ENCODE results near the gene MEI1.

Gene MEI1

GRCh38 chr22:41780746-41781505 lies 81.6 kb downstream of the MEI1 start:
- no peak overlapping the region for H3K27ac ChIP-seq (ENCODE audit: low read depth, low read length)
- no peak overlapping the region for H3K23ac ChIP-seq (ENCODE audit: low read length)
- no peak overlapping the region for H3K4ac ChIP-seq (ENCODE audit: low read depth, low read length)
- H3K27me3 ChIP-seq (ENCODE audit: insufficient read depth, low read length, poor library complexity), result no peaks in the 10 kb centered on the region
- H3K56ac ChIP-seq (ENCODE audit: low read length), result no peak overlapping the region
- no peak overlapping the region for H2BK120ac ChIP-seq (ENCODE audit: low read depth, low read length)
- no peak overlapping the region for H3K9ac ChIP-seq (ENCODE audit: low read length)
- no peaks in the 10 kb centered on the region for H3K79me1 ChIP-seq (ENCODE audit: low read length)
- no CpG with 5 or more reads among the region's 11 CpGs for WGBS (ENCODE audit: extremely low coverage, insufficient coverage, low lambda C conversion rate)
- H2BK5ac ChIP-seq (ENCODE audit: low read length), result no peak overlapping the region
- no peak overlapping the region for H4K8ac ChIP-seq (ENCODE audit: low read depth, low read length)
- no peak overlapping the region for H2BK15ac ChIP-seq (replicated peaks; ENCODE audit: low read depth)
- H3K36me3 ChIP-seq (ENCODE audit: control insufficient read depth, insufficient read depth, low read length), result no peaks in the 10 kb centered on the region
- H3K79me2 ChIP-seq (ENCODE audit: control insufficient read depth, insufficient read depth, low read length), result no peaks in the 10 kb centered on the region
- peak; percentile 28 for DNase-seq
- no peak overlapping the region for H3K4me3 ChIP-seq (ENCODE audit: low read length)
- no peak overlapping the region for H2AK5ac ChIP-seq (ENCODE audit: low read length)
- H4K5ac ChIP-seq (ENCODE audit: low read length), result no peak overlapping the region
- no peaks in the 10 kb centered on the region for H3K4me1 ChIP-seq (ENCODE audit: control insufficient read depth, low read depth, low read length)
- H3K18ac ChIP-seq (ENCODE audit: low read length), result no peak overlapping the region
- no peak overlapping the region for H3K4me2 ChIP-seq (ENCODE audit: low read length)

GRCh38 chr22:41781507-41781906 lies 82.2 kb downstream of the MEI1 start:
- Histone ChIP-seq H2BK5ac (ENCODE audit: low read length) (no peak overlapping the region), H3K27ac (ENCODE audit: low read depth, low read length) (no peak overlapping the region), H3K79me1 (ENCODE audit: low read length) (no peaks in the 10 kb centered on the region), H3K4me1 (ENCODE audit: control insufficient read depth, low read depth, low read length) (no peaks in the 10 kb centered on the region), H3K27me3 (ENCODE audit: insufficient read depth, low read length, poor library complexity) (no peaks in the 10 kb centered on the region), H3K4me3 (ENCODE audit: low read length) (no peak overlapping the region), H2BK15ac (replicated peaks; ENCODE audit: low read depth) (no peak overlapping the region), H2AK5ac (ENCODE audit: low read length) (no peak overlapping the region), H3K36me3 (ENCODE audit: control insufficient read depth, insufficient read depth, low read length) (no peaks in the 10 kb centered on the region), H3K56ac (ENCODE audit: low read length) (peak overlapping the region; percentile 56), H3K4ac (ENCODE audit: low read depth, low read length) (no peak overlapping the region), H4K5ac (ENCODE audit: low read length) (no peak overlapping the region), H3K79me2 (ENCODE audit: control insufficient read depth, insufficient read depth, low read length) (no peaks in the 10 kb centered on the region), H3K4me2 (ENCODE audit: low read length) (no peak overlapping the region), H3K23ac (ENCODE audit: low read length) (no peak overlapping the region), H2BK120ac (ENCODE audit: low read depth, low read length) (no peak overlapping the region), H3K9ac (ENCODE audit: low read length) (no peak overlapping the region), H3K18ac (ENCODE audit: low read length) (no peak overlapping the region), H4K8ac (ENCODE audit: low read depth, low read length) (no peak overlapping the region)
- DNase-seq, result no peak
- no CpG with 5 or more reads among the region's 1 CpG for WGBS (ENCODE audit: extremely low coverage, insufficient coverage, low lambda C conversion rate)

- H2BK5ac ChIP-seq (ENCODE audit: low read length), result no peak overlapping the region
- no peak overlapping the region for H2BK120ac ChIP-seq (ENCODE audit: low read depth, low read length)
- H3K4me2 ChIP-seq (ENCODE audit: low read length), result no peak overlapping the region
- no peak overlapping the region for H3K4me3 ChIP-seq (ENCODE audit: low read length)
- WGBS (ENCODE audit: extremely low coverage, insufficient coverage, low lambda C conversion rate), result no CpG with 5 or more reads among the region's 6 CpGs
- no peaks in the 10 kb centered on the region for H3K36me3 ChIP-seq (ENCODE audit: control insufficient read depth, insufficient read depth, low read length)
- no peak overlapping the region for H2BK15ac ChIP-seq (replicated peaks; ENCODE audit: low read depth)
- H3K18ac ChIP-seq (ENCODE audit: low read length), result no peak overlapping the region
- no peaks in the 10 kb centered on the region for H3K79me1 ChIP-seq (ENCODE audit: low read length)
- no peaks in the 10 kb centered on the region for H3K4me1 ChIP-seq (ENCODE audit: control insufficient read depth, low read depth, low read length)
- H4K8ac ChIP-seq (ENCODE audit: low read depth, low read length), result no peak overlapping the region
- H3K27me3 ChIP-seq (ENCODE audit: insufficient read depth, low read length, poor library complexity), result no peaks in the 10 kb centered on the region
- no peaks in the 10 kb centered on the region for H3K79me2 ChIP-seq (ENCODE audit: control insufficient read depth, insufficient read depth, low read length)
- H2AK5ac ChIP-seq (ENCODE audit: low read length), result no peak overlapping the region
- H3K23ac ChIP-seq (ENCODE audit: low read length), result no peak overlapping the region
- no peak overlapping the region for H3K27ac ChIP-seq (ENCODE audit: low read depth, low read length)
- DNase-seq, result no peak
- H3K9ac ChIP-seq (ENCODE audit: low read length), result no peak overlapping the region
- H3K56ac ChIP-seq (ENCODE audit: low read length), result no peak overlapping the region
- no peak overlapping the region for H3K4ac ChIP-seq (ENCODE audit: low read depth, low read length)
- H4K5ac ChIP-seq (ENCODE audit: low read length), result no peak overlapping the region
Measured at GRCh38 chr22:41782316-41782715, 83.0 kb downstream of the MEI1 start.

GRCh38 chr22:41782751-41783150 lies 83.4 kb downstream of the MEI1 start:
- Histone ChIP-seq H2BK15ac (replicated peaks; ENCODE audit: low read depth) (no peak overlapping the region), H3K27me3 (ENCODE audit: insufficient read depth, low read length, poor library complexity) (no peaks in the 10 kb centered on the region), H3K4me3 (ENCODE audit: low read length) (no peak overlapping the region), H2AK5ac (ENCODE audit: low read length) (no peak overlapping the region), H3K4ac (ENCODE audit: low read depth, low read length) (no peak overlapping the region), H3K23ac (ENCODE audit: low read length) (no peak overlapping the region), H3K4me2 (ENCODE audit: low read length) (no peak overlapping the region), H3K79me1 (ENCODE audit: low read length) (no peaks in the 10 kb centered on the region), H3K27ac (ENCODE audit: low read depth, low read length) (no peak overlapping the region), H2BK5ac (ENCODE audit: low read length) (no peak overlapping the region), H3K36me3 (ENCODE audit: control insufficient read depth, insufficient read depth, low read length) (no peaks in the 10 kb centered on the region), H3K4me1 (ENCODE audit: control insufficient read depth, low read depth, low read length) (no peaks in the 10 kb centered on the region), H3K79me2 (ENCODE audit: control insufficient read depth, insufficient read depth, low read length) (no peaks in the 10 kb centered on the region), H3K56ac (ENCODE audit: low read length) (no peak overlapping the region), H4K8ac (ENCODE audit: low read depth, low read length) (no peak overlapping the region), H2BK120ac (ENCODE audit: low read depth, low read length) (no peak overlapping the region), H4K5ac (ENCODE audit: low read length) (no peak overlapping the region), H3K18ac (ENCODE audit: low read length) (no peak overlapping the region), H3K9ac (ENCODE audit: low read length) (no peak overlapping the region)
- no CpG with 5 or more reads among the region's 2 CpGs for WGBS (ENCODE audit: extremely low coverage, insufficient coverage, low lambda C conversion rate)
- no peak for DNase-seq

GRCh38 chr22:41787331-41787730 lies 88.0 kb downstream of the MEI1 start:
- Histone ChIP-seq H2BK5ac (ENCODE audit: low read length) (no peak overlapping the region), H3K4me3 (ENCODE audit: low read length) (no peak overlapping the region), H3K4me2 (ENCODE audit: low read length) (no peak overlapping the region), H2BK120ac (ENCODE audit: low read depth, low read length) (no peak overlapping the region), H3K36me3 (ENCODE audit: control insufficient read depth, insufficient read depth, low read length) (no peaks in the 10 kb centered on the region), H3K27me3 (ENCODE audit: insufficient read depth, low read length, poor library complexity) (no peaks in the 10 kb centered on the region), H4K5ac (ENCODE audit: low read length) (no peak overlapping the region), H3K79me2 (ENCODE audit: control insufficient read depth, insufficient read depth, low read length) (no peaks in the 10 kb centered on the region), H4K8ac (ENCODE audit: low read depth, low read length) (no peak overlapping the region), H3K9ac (ENCODE audit: low read length) (no peak overlapping the region), H3K23ac (ENCODE audit: low read length) (no peak overlapping the region), H3K56ac (ENCODE audit: low read length) (no peak overlapping the region), H3K18ac (ENCODE audit: low read length) (no peak overlapping the region), H3K27ac (ENCODE audit: low read depth, low read length) (no peak overlapping the region), H2BK15ac (replicated peaks; ENCODE audit: low read depth) (no peak overlapping the region), H3K79me1 (ENCODE audit: low read length) (no peaks in the 10 kb centered on the region), H2AK5ac (ENCODE audit: low read length) (no peak overlapping the region), H3K4me1 (ENCODE audit: control insufficient read depth, low read depth, low read length) (no peaks in the 10 kb centered on the region), H3K4ac (ENCODE audit: low read depth, low read length) (no peak overlapping the region)
- WGBS (ENCODE audit: extremely low coverage, insufficient coverage, low lambda C conversion rate), result no CpG with 5 or more reads among the region's 2 CpGs
- no peak for DNase-seq

- Histone ChIP-seq H3K4me3 (ENCODE audit: low read length) (no peak overlapping the region), H3K18ac (ENCODE audit: low read length) (no peak overlapping the region), H4K5ac (ENCODE audit: low read length) (no peak overlapping the region), H2BK120ac (ENCODE audit: low read depth, low read length) (no peak overlapping the region), H3K56ac (ENCODE audit: low read length) (no peak overlapping the region), H3K23ac (ENCODE audit: low read length) (no peak overlapping the region), H3K4me2 (ENCODE audit: low read length) (no peak overlapping the region), H3K79me2 (ENCODE audit: control insufficient read depth, insufficient read depth, low read length) (no peaks in the 10 kb centered on the region), H3K9ac (ENCODE audit: low read length) (no peak overlapping the region), H3K27me3 (ENCODE audit: insufficient read depth, low read length, poor library complexity) (no peaks in the 10 kb centered on the region), H3K4ac (ENCODE audit: low read depth, low read length) (no peak overlapping the region), H4K8ac (ENCODE audit: low read depth, low read length) (no peak overlapping the region), H2BK5ac (ENCODE audit: low read length) (no peak overlapping the region), H3K4me1 (ENCODE audit: control insufficient read depth, low read depth, low read length) (no peaks in the 10 kb centered on the region), H2BK15ac (replicated peaks; ENCODE audit: low read depth) (no peak overlapping the region), H2AK5ac (ENCODE audit: low read length) (no peak overlapping the region), H3K27ac (ENCODE audit: low read depth, low read length) (no peak overlapping the region), H3K79me1 (ENCODE audit: low read length) (no peaks in the 10 kb centered on the region), H3K36me3 (ENCODE audit: control insufficient read depth, insufficient read depth, low read length) (no peaks in the 10 kb centered on the region)
- no CpG with 5 or more reads among the region's 3 CpGs for WGBS (ENCODE audit: extremely low coverage, insufficient coverage, low lambda C conversion rate)
- DNase-seq, result no peak
Measured at GRCh38 chr22:41793871-41794270, 94.6 kb downstream of the MEI1 start.

Data from mesendoderm (in vitro differentiated cells).